Mesenteric fat pad (tissue), 1 donor: ENCODE data around the gene RFPL2. TPM values are rescaled to one million over a fixed set of nuclear protein-coding genes. Genes with fewer than 3 reads are reported as not detected.

ENCODE experiments used
- DNase-seq: peaks from one replicate; pipeline ENCODE4 v3.0.0-alpha.2; 2020; ENCODE audit warnings: low spot score
- long read RNA-seq: library from polyadenylated mRNA; unstranded; transcript quantifications from one replicate; pipeline ENCODE4 v2.0.0, GENCODE V29; 2020
- total RNA-seq: library from RNA; stranded (reverse); fragmentation: NEBNext Ultra II Directional; extraction: Animal tissue kit (Norgen Biotek cat#: 25700); gene quantifications from one replicate; pipeline ENCODE4 v1.2.1, GENCODE V29; 2021
- donor health status: DM: yes; HTN: yes; CAD: no.

RFPL2 gene
- total RNA-seq = not detected
- long read RNA-seq = 0 reads

DNA sequence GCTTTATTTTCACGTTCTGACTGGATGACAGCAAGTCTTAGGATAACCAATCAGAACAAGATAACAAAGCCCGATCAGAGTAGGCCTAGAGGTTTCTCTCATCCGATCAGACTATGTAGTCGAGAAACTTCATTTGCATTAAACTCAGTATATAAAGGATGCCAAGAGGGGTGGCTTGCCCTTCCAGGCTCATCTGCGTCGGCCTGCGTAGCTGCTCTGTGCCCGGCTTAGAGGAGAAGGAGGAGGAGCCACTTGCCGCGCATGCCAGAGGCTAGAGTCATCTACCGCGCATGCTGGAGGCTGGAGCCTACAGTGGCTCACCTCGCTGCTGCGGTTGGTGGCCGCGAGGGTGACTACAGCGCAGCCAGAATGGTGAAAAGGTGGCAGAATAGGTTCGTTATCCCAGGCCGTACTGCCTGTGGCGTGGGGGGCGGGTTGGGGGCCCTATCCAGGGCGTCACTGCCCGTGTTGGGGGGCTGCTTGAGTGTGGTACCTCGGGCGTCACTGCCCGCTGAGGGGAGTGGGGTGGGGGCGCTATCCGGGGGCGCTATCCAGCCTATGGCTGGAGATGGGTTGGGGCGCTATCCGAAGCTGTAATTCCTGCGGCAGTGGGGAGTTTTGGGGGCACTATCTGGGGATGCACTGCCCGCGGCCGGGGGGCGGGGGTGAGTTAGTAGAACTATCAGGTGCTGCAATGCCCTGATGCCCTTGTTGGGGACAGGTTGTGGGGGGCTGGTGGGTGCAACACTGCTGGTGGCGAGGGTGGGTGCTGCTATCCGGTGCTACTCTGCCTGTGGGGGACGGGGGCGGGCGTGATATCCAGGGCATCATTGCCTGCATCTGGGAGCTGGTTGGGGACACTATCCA is at the start of gene RFPL2:
RFPL2 (minus strand) TSS at position 218 of the 867 bp plus-strand sequence. CDS start 2,622 bp downstream, outside the sequence.
- no peak for DNase-seq

DNA sequence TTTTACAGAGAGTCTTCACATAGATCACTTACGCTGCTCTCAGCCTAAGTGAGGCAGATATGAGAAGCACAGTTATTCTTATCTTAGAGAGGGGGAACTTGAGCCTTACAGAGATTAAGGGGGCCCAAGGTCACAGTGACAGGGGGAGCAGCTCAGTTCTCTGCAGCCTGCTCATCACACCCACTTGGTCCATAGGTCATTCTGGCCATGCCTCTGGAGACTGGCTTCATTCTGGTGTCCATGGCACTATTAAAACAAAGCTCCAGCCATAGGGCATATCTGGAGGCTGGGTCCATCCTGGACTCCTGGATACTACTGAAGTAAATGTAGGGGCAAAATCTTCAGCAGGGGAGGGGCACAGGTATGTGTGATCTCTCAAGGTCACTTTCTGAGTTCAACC is 44.4 kb upstream of the RFPL2 start:
- DNase-seq = no peak

DNA sequence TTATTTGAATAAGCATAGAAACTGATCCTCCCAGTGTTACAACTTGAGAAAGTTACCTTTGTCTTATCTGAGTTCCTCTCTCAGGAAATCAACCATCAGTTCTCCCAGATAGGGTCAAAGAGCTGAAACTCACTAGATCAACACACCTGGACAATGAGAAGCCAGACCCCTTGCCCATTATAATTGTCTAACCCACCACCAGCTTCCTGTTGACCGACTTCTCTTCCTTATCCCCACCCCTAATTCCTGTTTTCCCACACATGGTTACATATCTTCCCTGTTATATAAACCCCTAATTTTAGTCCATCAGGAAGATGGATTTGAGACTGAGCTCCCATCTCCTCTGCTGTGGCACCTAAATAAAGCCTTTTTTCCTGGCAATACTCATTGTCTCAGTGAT is 43.4 kb upstream of the RFPL2 start:
- no peak for DNase-seq

DNA sequence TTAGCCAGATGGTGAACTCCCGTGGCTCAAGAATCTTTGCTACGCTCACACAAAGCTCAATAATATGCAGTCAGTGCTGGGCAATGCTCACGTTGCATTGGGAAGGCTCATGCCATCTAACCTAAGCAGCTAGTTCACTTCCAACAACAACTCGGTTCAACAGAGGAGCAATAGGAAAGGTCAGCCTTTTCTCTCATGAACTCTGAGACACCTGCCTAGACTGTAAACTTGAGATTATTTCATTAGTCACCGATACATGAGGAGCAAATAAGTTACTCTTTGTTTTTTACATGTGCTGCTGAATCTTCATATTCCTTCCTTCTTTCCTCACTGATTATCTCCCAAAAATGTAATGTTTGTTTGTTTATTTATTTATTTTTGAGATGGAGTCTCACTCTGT is 41.3 kb upstream of the RFPL2 start:
- DNase-seq = no peak

DNA sequence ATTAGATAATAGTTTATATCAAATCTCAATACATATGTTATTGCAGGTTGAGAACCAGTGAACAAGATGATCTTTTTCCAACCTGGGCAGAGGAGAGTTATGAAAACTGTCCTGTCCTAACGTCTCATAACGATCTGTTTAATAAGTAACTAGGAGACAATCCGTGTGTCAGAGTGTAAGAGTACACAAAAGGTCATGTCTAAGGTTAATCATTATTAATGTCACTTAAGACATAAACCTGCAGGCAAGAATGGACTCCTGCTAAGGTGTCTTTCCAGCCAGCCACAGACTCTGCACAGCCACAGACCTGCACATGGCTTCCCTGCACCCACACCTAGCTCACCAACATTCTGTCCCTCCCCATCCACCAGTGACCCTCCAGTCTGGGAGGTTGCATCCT is 40.2 kb upstream of the RFPL2 start:
- no peak for DNase-seq

DNA sequence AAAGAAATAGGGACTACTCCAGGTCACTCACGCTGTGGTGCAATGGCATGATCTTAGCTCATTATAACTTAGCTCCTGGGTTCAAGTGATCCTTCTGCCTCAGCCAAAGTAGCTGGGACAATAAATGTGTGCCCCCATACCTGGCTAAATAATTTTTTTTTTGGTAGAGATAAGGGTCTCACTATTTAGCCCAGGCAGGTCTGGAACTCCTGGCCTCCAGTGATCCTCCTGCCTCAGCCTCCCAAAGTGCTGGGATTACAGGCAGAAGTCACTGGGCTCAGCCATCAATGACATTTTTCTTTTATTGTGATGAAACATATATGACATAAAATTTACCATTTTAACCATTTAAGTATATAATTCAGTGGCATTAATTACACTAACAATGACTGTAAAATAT is 39.7 kb upstream of the RFPL2 start:
- no peak for DNase-seq

DNA sequence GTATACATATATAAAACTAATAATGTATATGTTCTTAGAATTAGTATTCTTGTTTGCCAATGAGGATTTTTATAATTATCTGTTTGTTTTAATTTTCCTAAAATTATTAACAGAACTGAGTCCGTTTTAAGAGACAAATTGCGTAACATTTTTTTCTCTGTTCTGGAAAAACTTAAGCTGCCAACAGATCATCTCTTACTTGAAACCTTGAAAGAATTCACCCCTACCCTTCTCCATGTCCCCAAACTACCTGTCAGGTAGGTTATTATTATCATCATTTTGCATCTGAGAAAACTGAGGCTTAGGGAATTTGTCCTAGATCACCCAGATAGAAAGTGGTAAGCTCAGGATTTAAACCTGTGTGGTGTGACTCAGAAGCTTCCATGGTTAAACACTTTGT is 35.6 kb upstream of the RFPL2 start:
- no peak for DNase-seq

DNA sequence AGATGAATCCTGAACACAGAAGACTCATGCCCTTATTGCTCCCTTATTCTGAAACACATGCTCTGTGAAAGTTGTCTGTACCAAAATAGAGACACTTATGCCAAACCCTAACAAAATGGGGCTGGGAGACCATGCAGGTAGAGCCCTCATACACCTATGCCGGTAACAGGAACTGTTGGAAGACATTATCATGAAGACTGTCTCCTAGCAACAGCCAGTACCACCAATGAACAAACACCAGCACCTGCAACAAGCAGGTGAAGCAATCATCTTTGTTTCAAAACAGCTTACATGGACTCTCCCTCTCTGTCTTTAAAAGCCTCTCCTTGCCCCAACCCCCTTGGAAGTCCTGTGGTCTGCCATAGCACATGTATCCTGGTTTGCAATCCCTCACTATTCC is 33.0 kb upstream of the RFPL2 start:
- DNase-seq = no peak

DNA sequence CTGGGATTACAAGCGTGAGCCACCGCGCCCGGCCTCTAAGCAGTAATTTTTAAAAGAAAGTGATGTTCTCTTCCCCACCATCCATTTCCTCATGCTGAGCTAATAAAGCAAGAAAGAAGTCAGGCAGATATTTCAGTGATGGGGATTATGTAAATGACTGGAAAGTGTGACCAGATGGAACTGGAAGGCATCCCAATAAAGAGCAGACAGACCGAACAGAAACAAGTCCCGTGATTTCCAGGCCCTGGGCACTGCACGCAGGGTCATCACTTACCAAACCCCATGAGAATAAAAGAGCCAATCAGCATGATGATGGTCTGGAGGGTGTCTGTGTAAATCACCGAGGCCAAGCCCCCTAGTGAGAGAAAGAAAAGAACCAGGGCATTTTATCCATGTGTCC is 32.1 kb upstream of the RFPL2 start:
- DNase-seq = no peak

DNA sequence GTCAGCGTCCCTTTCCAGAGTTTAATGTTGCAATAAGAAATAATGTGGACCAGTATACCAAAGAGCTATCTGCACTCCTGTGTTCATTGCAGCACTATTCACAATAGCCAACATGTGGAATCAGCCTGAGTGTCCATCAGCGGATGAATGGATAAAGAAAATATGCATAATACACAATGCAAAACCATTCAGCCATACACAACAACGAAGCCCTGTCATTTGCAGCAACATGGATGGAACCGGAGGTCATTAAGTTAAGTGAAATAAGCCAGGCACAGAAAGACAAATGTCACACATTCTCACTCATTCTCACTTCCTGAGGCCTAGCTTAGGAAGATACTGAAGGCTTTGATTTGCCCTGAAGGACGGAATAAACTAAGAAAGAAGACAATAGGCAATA is 28.2 kb upstream of the RFPL2 start:
- DNase-seq = no peak

DNA sequence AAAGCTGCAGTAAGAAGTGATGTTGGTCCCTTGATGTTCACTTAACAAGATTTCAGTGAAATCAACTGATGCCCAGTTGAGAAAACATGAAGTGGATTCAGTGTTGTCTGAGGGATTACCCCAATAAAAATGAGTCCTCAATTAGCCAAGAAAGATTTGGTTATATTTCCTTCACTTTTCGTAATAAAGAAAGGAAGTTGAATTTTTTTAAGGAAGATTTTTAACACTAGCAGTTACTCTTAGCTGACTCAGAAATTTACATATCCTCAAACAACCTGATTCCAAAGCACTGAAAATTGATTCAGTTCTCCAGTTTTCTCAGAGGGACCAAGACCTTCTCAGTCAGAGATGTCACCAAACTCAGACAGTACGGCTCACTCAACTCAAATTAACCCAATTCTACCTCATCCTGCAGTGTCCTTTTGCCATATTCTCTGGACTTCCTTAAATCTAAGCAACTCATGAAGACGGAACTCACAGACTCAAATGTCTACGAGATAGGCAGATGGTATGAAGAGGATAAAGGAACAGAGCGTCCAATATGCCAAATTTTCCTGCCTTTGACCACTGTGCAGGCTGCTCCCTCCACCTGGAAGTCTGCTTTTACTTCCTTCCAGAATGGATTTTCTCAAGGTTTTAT is 27.4 kb upstream of the RFPL2 start:
- no peak for DNase-seq

DNA sequence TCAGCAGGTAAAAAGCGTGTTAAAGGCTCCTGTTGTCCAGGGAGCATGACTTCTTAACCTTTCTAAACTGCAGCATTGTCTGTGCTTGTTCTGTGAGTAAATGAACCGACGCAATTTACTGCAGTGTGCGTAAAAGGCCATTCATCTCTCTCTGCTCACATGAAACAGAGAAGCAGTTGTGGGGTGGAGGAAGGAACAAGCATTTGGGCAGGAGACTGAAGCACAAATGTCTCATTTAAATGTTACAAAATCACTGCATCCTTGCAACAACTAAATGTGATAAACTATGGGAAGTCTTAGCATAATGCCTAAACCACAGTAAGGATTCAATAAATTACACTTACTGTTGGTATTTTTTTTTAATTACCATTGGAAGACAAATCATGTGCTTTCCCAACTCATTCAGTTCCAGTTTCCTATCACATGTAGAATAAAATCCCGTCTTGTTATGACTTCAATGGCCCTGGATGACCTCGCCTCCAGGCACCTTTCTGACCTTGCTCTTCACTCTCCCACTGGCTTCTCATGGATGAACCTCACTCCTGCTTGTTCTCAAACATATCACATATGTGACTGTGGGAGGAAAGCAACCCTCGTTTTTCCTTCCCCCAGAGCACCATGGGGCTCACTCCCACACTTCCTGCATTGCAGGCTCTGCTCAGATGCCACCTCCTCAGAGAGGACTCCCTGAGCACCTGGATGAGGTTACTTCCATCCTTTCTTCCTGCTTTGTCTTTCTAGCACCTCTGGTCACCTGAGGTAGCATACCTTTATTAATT is 21.6 kb upstream of the RFPL2 start:
- no peak for DNase-seq

DNA sequence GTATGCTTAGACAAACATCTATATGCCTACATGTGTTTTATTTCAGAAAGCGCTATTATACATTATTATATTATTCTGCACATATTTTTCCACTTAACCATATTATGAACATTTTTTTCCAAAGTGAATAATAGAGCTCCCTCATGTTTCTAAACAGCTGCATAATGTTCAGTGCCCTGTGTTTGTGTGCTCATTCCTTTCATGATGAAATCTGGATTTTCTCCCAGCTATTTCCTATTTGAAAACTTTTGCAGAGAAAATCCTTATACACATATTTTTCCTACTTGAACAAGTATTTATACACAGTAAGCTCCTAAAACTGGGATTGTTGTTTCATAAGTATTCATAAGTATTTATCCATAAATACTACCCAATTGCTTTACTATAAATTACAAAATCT is 18.1 kb upstream of the RFPL2 start:
- DNase-seq = no peak

DNA sequence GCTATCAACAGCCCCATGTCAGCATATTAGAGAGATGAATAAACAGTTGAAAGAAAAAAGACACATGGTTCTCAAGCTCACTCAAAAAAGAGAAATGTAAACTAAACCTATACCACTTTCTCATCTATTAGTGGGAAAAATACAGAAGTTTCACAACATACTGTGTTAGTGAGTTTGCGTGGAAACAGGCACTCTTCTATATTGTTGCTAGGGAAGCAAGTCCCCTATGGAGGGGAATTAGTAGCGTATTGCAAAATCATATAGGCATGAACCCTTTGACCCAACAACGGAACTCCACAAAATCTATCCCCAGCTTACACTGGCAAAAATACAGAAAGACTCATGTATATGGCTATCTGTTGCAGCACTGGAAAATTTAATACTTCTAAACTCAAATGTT is 14.2 kb upstream of the RFPL2 start:
- no peak for DNase-seq

DNA sequence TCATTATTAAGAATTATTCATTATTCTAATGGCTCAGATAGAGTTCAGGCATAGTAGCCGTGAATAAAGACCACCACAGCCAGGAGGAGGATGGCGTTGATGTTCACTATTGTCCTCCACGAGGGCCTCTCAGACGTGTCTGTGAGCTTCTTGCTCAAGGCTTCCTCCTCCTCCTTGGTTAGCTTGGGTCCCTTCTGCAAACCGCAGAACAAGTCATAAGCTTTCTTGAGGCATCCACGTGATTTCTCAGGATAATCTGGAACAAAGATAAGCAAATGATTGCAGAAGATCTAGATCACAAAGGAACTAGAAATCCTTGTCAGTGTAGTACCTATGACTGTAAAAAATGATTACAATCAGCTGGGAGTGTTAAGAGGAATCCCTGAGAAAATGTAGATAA is 13.6 kb upstream of the RFPL2 start:
- no peak for DNase-seq

DNA sequence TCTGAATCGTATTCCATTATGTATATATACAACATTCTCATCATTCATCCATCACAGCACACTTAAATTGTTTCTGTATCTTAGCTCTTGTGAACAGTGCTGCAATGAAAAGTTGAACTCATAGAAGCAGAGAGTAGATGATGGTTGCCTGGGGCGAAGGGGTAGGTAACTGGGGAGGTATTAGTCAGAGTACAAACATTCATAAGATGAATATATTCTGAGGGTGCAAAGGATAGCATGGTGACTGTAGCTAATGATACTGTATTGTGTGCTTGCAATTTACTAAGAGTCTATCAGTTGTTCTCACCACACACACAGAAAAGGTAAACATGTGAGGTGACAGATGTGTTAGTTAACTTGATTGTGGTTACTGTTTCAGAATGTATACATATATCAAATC is 12.6 kb upstream of the RFPL2 start:
- no peak for DNase-seq

DNA sequence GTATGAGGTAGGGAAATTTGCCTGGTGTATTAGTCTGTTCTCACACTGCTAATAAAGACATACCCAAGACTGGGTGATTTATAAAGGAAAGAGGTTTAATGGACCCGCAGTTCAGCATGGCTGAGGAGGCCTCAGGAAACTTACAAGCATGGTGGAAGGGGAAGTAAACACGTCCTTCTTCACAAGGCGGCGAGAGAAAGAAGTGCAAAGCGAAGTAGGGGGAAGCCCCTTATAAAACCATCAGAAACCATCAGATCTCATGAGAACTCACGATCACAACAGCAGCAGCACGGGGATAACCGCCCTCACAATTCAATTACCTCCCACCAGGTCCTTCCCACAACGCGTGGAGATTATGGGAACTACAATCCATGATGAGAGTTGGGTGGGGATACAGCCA is 12.0 kb upstream of the RFPL2 start:
- DNase-seq = no peak

DNA sequence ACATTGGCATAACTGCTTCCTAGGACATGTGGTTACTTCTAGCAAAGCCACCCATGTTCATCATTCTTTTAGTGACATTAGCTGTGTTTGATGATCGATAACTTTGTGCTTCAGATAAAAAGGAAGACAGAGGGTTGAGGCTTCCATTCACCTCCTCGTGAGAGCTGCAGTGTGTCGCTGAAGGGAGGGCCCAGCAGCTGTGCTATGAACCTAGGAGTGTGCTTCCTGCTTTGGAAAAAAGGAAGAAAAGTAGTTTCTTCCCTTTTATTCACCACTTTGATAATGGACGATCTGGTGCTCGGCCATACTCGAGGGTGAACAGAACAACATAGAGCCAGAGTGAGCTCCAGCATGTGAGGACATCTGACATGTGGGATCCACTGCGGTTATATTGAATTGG is 6.1 kb upstream of the RFPL2 start:
- no peak for DNase-seq

DNA sequence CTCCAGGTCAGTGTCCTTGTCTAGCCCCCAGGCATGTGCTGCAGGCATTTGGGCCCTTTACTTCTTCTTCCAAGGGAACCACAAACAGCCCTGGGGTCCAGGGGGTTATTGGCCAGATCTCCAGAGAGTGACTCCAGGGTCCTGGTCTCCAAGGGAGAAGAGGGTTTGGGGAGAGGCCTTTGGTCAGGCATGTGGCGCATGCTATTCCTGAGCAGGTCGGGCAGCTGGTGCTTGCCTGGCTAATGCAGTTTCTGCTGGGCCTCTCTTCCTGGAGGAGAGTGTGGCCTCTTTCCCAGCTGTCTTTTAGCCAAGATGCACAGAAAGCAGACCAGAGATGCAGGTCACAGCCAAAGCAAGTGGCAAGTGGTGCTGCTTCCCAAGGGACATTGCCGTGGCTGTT is 3.8 kb upstream of the RFPL2 start:
- DNase-seq = no peak

DNA sequence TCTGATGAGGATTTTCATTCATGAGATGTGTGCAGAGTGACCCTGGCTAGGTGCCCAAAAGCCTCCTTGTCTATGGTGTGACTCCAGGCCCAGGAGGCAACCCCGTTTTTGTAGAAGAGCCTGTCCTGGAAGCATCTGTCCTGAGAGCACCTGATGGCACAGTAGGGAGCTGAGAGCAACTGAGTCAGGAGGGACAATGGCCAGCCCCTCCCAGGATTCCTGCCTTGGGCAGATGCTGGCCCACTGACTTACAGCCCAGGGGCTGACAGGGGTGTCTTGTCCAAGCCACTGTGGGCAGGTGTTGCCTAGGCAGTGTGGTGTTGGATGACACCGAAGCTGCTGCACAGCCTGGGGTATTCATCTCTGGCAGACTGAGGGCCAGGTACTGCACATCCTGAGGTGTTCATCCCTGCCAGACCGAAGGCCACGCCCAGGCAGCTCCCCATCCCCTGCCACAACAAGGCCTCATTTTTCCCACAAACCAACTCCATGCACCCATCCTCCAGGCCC is 3.2 kb upstream of the RFPL2 start:
- DNase-seq = no peak

DNA sequence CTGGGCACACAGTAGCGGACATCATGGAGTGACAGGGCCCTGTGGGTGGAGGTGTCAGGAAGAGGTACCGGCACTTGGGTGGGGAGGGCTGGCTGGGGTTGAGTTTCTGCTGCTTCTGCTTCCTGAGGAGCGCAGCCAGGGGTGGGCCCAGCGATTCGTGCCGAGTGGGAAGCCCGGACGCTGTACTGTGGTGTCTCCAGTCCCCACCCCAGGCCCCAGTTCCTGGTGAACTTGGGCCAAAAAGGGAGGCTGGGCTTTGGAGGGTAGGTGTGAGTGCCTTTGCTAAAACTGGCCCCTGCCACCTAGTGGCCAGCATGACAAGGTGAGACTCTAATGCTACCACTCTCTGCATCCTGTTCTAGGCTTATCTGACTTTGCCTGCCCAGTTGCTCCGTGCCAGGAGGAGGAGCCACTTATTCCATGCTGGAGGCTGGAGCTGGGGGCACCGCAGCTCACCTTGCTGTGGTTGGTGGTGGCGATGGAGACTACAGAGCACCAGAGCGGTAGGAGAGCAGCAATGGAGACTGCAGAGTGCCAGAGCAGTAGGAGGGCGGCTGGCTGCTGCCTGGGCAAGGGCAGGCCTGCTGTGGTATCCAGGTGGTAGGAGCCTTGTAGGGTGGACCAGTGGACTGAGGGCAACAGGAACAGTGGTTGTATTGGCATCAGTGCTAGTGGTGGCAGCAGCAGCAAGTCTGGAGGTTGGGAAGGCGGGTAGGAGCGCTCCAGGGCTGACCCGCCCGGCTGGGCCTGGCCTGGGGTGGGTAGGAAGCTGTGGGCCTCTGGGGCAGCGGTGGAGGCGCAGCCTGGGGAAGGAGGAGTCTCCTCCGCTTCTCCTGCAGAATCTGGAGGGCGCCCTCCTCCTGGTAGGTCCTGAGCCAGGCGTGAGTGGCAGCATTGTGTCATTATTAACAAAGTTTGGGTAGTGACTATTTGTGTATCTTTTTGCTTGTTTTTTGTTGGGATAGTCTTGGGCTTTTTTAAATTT is 2.2 kb upstream of the RFPL2 start:
- DNase-seq = no peak
